HAP-1 (cell line): ENCODE data around the gene OBSL1.

ENCODE experiments used
- DNase-seq, 2 experiments: peaks; one replicate each; pipeline ENCODE4 v3.0.0-alpha.2; 2016 to 2020; ENCODE audit warnings: low spot score in 2 of 2
- H3K27me3 ChIP-seq: fragments of 250-450 bp; sonication (Bioruptor Pico); 2 replicates; pipeline ENCODE4 v1.5.1; 2020; ENCODE audit warnings: low read depth, mild to moderate bottlenecking, moderate library complexity
- H3K36me3 ChIP-seq: fragments of 250-450 bp; sonication (Bioruptor Pico); replicated peaks from 2 replicates; pipeline ENCODE4 v1.5.1; 2020; ENCODE audit warnings: mild to moderate bottlenecking
- H3K4me1 ChIP-seq: fragments of 250-450 bp; sonication (Bioruptor Pico); 2 replicates; pipeline ENCODE4 v1.5.1; 2020; ENCODE audit warnings: mild to moderate bottlenecking
- H3K4me3 ChIP-seq: fragments of 250-450 bp; sonication (Bioruptor Pico); 2 replicates; pipeline ENCODE4 v1.5.1; 2020; ENCODE audit warnings: mild to moderate bottlenecking, moderate library complexity
- H3K9me3 ChIP-seq: fragments of 250-450 bp; sonication (Bioruptor Pico); 2 replicates; pipeline ENCODE4 v1.5.1; 2020; ENCODE audit warnings: mild to moderate bottlenecking, moderate library complexity
- in situ Hi-C: fragments of 300-500 bp; cut with MboI; formaldehyde crosslinking; loops from 3 replicates; pipeline ENCODE4 v1.14.3; 2020; ENCODE audit warnings: low sequenced_read_pairs, inconsistent platforms, mixed read lengths

Gene OBSL1

DNA sequence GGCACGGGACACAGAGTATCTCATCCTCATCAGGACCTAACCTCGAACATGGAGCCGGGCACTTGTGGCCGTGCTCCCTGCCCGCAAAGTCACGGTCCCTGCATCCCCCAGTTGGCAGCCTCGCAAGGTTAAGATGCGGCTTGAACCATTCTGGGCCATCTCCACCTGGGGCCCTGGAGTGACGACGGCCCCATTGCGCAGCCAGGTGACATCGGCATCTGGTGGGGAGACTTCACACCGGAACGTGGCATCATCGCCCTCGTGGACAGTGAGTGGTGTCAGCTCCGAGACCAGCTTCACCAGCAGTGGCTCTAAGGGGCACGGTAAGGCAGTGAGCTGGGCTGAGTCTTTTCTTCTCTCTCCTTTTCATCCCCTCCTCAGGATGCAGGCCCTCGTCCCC lies 14.9 kb downstream of the OBSL1 start:
- Histone ChIP-seq H3K36me3 (no peaks in the 10 kb centered on the region), H3K4me1 (peaks cover 8% of the 10 kb centered on the region), H3K9me3 (no peaks in the 10 kb centered on the region), H3K27me3 (no peaks in the 10 kb centered on the region), H3K4me3 (no peak overlapping the region)
- DNase-seq = no peak
- in situ Hi-C loops = no loop called here

GRCh38 chr2:219555956-219556355 lies 15.4 kb downstream of the OBSL1 start:
- H3K36me3 ChIP-seq = no peaks in the 10 kb centered on the region
- H3K4me1 ChIP-seq = peaks cover 8% of the 10 kb centered on the region
- H3K9me3 ChIP-seq = no peaks in the 10 kb centered on the region
- H3K4me3 ChIP-seq = no peak overlapping the region
- no peaks in the 10 kb centered on the region for H3K27me3 ChIP-seq
- DNase-seq = no peak
- in situ Hi-C loops = no loop called here

- no peaks in the 10 kb centered on the region for H3K36me3 ChIP-seq
- no peak overlapping the region for H3K4me3 ChIP-seq
- no peaks in the 10 kb centered on the region for H3K27me3 ChIP-seq
- peaks cover 8% of the 10 kb centered on the region for H3K4me1 ChIP-seq
- H3K9me3 ChIP-seq = no peaks in the 10 kb centered on the region
- no peak for DNase-seq
- in situ Hi-C loops = no loop called here
These were observed 17.0 kb downstream of the OBSL1 start for GRCh38 chr2:219554350-219554749.

DNA sequence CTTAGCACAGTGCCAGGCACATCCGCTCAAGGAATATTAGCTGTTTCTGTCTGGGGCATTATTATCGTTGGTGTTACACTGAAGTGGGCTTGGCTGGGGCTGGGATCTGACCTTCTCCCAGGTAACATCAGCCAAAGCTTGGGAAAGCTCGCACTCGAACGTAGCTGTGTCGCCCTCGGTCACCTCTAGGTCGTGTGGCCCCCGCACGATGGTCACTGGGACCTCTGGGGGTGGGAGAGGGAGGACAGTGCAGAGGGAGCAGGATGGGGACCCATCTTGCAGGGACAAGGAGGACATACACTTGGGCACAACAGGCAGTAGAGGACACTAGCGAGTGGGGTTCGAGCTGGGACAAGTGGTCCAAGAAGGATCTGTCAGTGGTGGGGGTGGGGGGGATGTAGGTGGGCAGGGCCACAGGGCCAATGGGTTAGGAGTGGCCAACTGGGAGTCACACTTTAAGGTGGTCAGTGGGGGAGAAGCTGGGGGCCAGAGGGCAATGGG lies 17.8 kb downstream of the OBSL1 start:
- H3K4me1 ChIP-seq = peaks cover 8% of the 10 kb centered on the region
- in situ Hi-C loops = no loop called here
- no peak for DNase-seq
- no peaks in the 10 kb centered on the region for H3K27me3 ChIP-seq
- H3K36me3 ChIP-seq = no peaks in the 10 kb centered on the region
- no peak overlapping the region for H3K4me3 ChIP-seq
- no peaks in the 10 kb centered on the region for H3K9me3 ChIP-seq

DNA sequence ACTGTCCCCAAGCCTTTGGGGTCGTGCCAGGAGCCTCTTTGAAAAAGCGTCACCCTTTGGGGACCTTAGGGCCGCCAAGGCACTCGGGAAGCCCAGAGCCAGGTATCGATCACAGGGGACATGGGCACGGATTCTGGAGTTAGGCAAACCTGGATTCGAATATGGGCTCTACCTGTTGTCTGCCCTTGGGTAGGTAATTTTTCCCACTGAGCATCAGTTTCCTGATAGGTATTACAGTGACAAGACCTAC lies 18.2 kb downstream of the OBSL1 start:
- Histone ChIP-seq H3K27me3 (no peaks in the 10 kb centered on the region), H3K36me3 (no peaks in the 10 kb centered on the region), H3K4me3 (peak overlapping the region; percentile 67), H3K9me3 (no peaks in the 10 kb centered on the region), H3K4me1 (peaks cover 8% of the 10 kb centered on the region)
- no peak for DNase-seq
- in situ Hi-C loops = no loop called here

GRCh38 chr2:219552382-219553167 lies 18.8 kb downstream of the OBSL1 start:
- peaks cover 8% of the 10 kb centered on the region for H3K4me1 ChIP-seq
- H3K36me3 ChIP-seq = no peaks in the 10 kb centered on the region
- no peaks in the 10 kb centered on the region for H3K9me3 ChIP-seq
- no peaks in the 10 kb centered on the region for H3K27me3 ChIP-seq
- DNase-seq = peak; percentile 75 to 95
- in situ Hi-C loops = no loop called here
- H3K4me3 ChIP-seq = peak overlapping the region; percentile 67

DNA sequence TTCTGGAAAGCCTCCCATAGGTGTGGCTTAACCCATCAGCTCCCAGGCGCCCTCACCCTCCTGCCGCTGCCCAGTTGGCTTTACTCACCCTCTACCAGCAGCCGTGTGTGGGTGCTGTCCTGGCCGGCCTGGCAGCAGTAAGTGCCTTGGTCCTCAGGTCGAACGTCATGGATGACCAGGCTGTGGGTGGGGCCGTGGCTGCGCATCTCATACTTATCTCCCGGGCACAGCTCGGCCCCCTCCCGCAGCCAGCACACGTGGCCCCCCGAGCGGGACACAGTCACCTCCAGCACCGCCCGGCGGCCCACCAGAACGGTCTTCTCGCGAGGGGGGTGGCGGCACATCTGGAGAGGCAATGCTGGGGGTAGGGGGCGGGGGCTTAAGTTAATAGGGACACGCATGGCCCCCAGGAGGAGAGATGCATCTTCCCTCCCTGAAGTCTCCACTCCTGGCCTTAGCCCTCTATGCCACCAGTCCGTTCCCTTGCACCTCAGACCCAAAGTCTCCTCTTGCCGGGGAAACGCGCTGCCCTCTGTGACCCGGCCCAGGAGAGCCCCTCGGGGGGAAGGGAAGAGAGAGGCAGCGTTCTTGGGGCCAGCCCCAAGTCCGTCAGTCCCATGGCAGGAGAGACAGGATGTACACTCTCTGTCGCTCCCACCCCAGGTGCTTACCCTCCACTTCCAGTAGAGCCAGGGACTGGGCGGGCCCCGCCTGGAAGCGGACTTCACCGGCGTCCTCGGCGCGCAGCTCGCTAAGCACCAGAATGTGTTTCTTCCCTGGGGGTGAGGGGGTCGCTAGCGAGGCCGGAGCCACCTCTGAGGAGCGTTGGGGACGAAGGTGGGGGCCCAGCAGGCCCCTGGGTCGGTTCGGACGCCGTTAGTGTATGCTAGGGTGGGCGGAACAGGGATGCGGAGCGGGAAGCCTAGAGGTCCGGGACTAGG lies 19.6 kb downstream of the OBSL1 start:
- H3K36me3 ChIP-seq = no peaks in the 10 kb centered on the region
- peak overlapping the region; percentile 67 for H3K4me3 ChIP-seq
- peak in 1 of 2 experiments; percentile 51 for DNase-seq

DNA sequence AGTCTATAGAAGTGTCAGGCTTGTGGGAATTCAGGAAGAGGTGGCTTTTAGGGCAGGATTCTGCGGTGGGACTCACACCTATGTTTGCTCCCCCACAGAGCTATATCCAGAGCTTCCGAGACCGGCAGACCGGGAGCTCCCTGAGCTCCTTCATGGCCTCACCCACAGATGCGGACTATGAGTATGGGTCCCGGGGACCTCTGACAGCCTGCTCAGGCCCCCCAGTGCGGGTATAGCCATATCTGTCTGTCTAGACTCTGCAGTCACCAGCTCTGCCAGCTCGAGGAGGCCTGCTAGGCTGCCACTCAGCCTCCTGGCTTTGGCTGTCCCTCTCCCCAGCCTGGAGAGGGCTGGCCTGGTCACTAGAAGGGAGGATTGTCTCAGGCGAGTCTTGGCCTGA lies 21.7 kb downstream of the OBSL1 start:
- H3K27me3 ChIP-seq = no peaks in the 10 kb centered on the region
- no peak for DNase-seq
- in situ Hi-C loops = no loop called here
- no peaks in the 10 kb centered on the region for H3K9me3 ChIP-seq
- peaks cover 8% of the 10 kb centered on the region for H3K4me1 ChIP-seq
- H3K36me3 ChIP-seq = no peaks in the 10 kb centered on the region
- H3K4me3 ChIP-seq = no peak overlapping the region

More for the DNA sequence above, 19.6 kb downstream of the OBSL1 start:
- in situ Hi-C loops = no loop called here
- no peaks in the 10 kb centered on the region for H3K27me3 ChIP-seq
- no peaks in the 10 kb centered on the region for H3K9me3 ChIP-seq
- H3K4me1 ChIP-seq = peaks cover 8% of the 10 kb centered on the region

- Histone ChIP-seq H3K4me3 (no peak overlapping the region), H3K27me3 (no peaks in the 10 kb centered on the region), H3K4me1 (peaks cover 8% of the 10 kb centered on the region), H3K9me3 (no peaks in the 10 kb centered on the region), H3K36me3 (no peaks in the 10 kb centered on the region)
- DNase-seq = no peak
- in situ Hi-C loops = no loop called here
These were observed 22.3 kb downstream of the OBSL1 start for GRCh38 chr2:219548990-219549389.

DNA sequence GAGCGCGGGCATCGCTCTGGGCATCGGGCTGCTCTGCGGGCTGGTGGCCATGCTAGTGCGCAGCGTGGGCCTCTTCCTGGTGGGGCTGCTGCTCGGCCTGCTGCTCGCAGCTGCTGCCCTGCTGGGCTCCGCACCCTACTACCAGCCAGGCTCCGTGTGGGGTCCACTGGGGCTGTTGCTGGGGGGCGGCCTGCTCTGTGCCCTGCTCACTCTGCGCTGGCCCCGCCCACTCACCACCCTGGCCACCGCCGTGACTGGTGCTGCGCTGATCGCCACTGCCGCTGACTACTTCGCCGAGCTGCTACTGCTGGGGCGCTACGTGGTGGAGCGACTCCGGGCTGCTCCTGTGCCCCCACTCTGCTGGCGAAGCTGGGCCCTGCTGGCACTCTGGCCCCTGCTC lies 23.7 kb downstream of the OBSL1 start:
- Histone ChIP-seq H3K4me1 (peaks cover 4% of the 10 kb centered on the region), H3K27me3 (no peaks in the 10 kb centered on the region), H3K4me3 (no peak overlapping the region), H3K9me3 (no peaks in the 10 kb centered on the region), H3K36me3 (no peaks in the 10 kb centered on the region)
- in situ Hi-C loops = no loop called here
- no peak for DNase-seq

DNA sequence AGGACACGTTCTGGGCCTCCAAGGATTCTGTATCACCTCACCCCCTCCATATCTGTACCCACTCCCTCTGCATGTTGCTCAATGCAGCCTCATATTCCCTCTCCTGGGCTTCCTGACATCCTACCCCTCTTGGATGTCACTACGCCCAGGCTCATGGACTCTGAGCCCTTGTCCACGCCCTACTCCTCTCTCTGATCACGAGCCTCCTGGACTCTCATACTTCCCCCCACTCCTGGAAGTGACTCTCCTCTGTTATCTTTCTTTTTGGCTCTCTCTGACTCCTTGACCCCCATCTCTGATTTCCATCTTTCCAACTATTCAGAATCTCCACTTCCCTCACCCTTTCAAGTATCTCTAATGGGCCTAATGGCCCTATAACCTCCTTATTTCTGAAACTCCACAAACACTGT lies 25.4 kb downstream of the OBSL1 start:
- no peaks in the 10 kb centered on the region for H3K9me3 ChIP-seq
- no peak for DNase-seq
- in situ Hi-C loops = no loop called here
- peaks cover 8% of the 10 kb centered on the region; the same call in 1 of the 2 replicates for H3K4me1 ChIP-seq
- no peaks in the 10 kb centered on the region for H3K27me3 ChIP-seq
- H3K4me3 ChIP-seq = no peak overlapping the region
- H3K36me3 ChIP-seq = peaks cover 8% of the 10 kb centered on the region

- Histone ChIP-seq H3K36me3 (peaks cover 14% of the 10 kb centered on the region), H3K4me3 (no peak overlapping the region), H3K27me3 (no peaks in the 10 kb centered on the region), H3K4me1 (peaks cover 8% of the 10 kb centered on the region; the same call in 1 of the 2 replicates), H3K9me3 (no peaks in the 10 kb centered on the region)
- in situ Hi-C loops = no loop called here
- no peak for DNase-seq
These were observed 25.9 kb downstream of the OBSL1 start for GRCh38 chr2:219545295-219545942.

DNA sequence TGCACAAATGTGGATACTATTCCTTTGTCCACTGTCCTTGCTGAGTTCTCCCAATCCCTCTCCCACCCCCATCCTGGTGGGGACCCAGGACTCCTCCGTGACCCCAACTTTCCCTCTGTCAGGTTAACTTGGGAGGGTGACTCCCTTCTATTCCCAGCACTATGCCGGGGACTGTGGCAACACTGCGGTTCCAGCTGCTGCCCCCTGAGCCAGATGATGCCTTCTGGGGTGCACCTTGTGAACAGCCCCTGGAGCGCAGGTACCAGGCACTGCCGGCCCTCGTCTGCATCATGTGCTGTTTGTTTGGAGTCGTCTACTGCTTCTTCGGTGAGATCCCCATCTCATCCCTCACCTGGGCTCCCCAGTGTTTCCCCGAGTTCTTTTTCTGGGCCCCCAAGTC lies 26.8 kb downstream of the OBSL1 start:
- peaks cover 8% of the 10 kb centered on the region; the same call in 1 of the 2 replicates for H3K4me1 ChIP-seq
- peaks cover 19% of the 10 kb centered on the region for H3K36me3 ChIP-seq
- DNase-seq = no peak
- peak overlapping the region; percentile 67 for H3K4me3 ChIP-seq
- in situ Hi-C loops = loop anchor here (5.0 kb wide), 1 partner anchor 98 kb away; no protein-coding TSS in a partner anchor
- no peaks in the 10 kb centered on the region for H3K9me3 ChIP-seq
- H3K27me3 ChIP-seq = no peaks in the 10 kb centered on the region
